GM12891 (cell line): ENCODE measurements around the gene TRIM33.

Experiments used
- PAX5 ChIP-seq: IDR thresholded peaks from 2 replicates; pipeline ENCODE4 v1.6.1; 2011; ENCODE audit warnings: low read length, moderate library complexity, mild to moderate bottlenecking; ENCODE audit not compliant: insufficient read depth, severe bottlenecking
- POLR2A ChIP-seq: IDR thresholded peaks from 2 replicates; pipeline ENCODE4 v1.6.1; 2011; ENCODE audit warnings: low read depth, low read length, control low read depth
- POLR2AphosphoS5 ChIP-seq: IDR thresholded peaks from 2 replicates; pipeline ENCODE4 v1.6.1; 2011; ENCODE audit warnings: low read depth, low read length, control low read depth
- POU2F2 ChIP-seq: IDR thresholded peaks from 2 replicates; pipeline ENCODE4 v1.6.1; 2011; ENCODE audit warnings: low read depth, mild to moderate bottlenecking, control low read depth, low read length, moderate library complexity
- SPI1 ChIP-seq: IDR thresholded peaks from 2 replicates; pipeline ENCODE4 v1.6.1; 2011; ENCODE audit warnings: low read depth, low read length, control low read depth
- TAF1 ChIP-seq: IDR thresholded peaks from 2 replicates; pipeline ENCODE4 v1.6.1; 2011; ENCODE audit warnings: low read depth, low read length, control low read depth

- no peak for TF ChIP-seq POLR2A
- no peak for TF ChIP-seq POLR2AphosphoS5
- no peak for TF ChIP-seq SPI1
- TF ChIP-seq PAX5 = no peak
- TF ChIP-seq TAF1 = no peak
- TF ChIP-seq POU2F2 = no peak
Observed at GRCh38 chr1:114367810-114368209, 143.2 kb downstream of the TRIM33 start.
